Progenitor cell of endocrine pancreas (in vitro differentiated cells): Measurements from ENCODE around the gene SMPD3. TPM values are rescaled to one million over a fixed set of nuclear protein-coding genes. Genes with fewer than 3 reads are reported as not detected.

ENCODE experiments used
- DNase-seq: peaks from one replicate; pipeline ENCODE4 v3.0.0; 2021; ENCODE audit warnings: low spot score; ENCODE audit not compliant: unreplicated experiment
- H3K27ac Mint-ChIP-seq: 2 replicates; pipeline ENCODE4 v1.8.0; 2021; ENCODE audit warnings: mild to moderate bottlenecking, moderate library complexity, mixed read lengths
- H3K27me3 Mint-ChIP-seq: 2 replicates; pipeline ENCODE4 v1.8.0; 2021; ENCODE audit warnings: mixed read lengths
- H3K36me3 Mint-ChIP-seq: 2 replicates; pipeline ENCODE4 v1.8.0; 2022; ENCODE audit warnings: mixed read lengths; ENCODE audit not compliant: insufficient read depth
- H3K4me1 Mint-ChIP-seq: 2 replicates; pipeline ENCODE4 v1.8.0; 2021; ENCODE audit warnings: low read depth, mixed read lengths
- H3K4me3 Mint-ChIP-seq: 2 replicates; pipeline ENCODE4 v1.8.0; 2021; ENCODE audit warnings: low read depth, mild to moderate bottlenecking, moderate library complexity, mixed read lengths
- H3K9me3 Mint-ChIP-seq: 2 replicates; pipeline ENCODE4 v1.8.0; 2021; ENCODE audit warnings: low read depth, mixed read lengths
- CTCF ChIP-seq: fragments of 200-600 bp; sonication (generic); IDR thresholded peaks from one replicate; pipeline ENCODE4 v1.5.0; 2021; ENCODE audit warnings: antibody characterized with exemption, mild to moderate bottlenecking; ENCODE audit not compliant: unreplicated experiment
- total RNA-seq: library from RNA; stranded (reverse); gene quantifications from 2 replicates; pipeline ENCODE4 v1.2.1, GENCODE V29; 2021

The SMPD3 gene
- total RNA-seq, 1 donor from 2014 or later: 1.7 TPM

DNA sequence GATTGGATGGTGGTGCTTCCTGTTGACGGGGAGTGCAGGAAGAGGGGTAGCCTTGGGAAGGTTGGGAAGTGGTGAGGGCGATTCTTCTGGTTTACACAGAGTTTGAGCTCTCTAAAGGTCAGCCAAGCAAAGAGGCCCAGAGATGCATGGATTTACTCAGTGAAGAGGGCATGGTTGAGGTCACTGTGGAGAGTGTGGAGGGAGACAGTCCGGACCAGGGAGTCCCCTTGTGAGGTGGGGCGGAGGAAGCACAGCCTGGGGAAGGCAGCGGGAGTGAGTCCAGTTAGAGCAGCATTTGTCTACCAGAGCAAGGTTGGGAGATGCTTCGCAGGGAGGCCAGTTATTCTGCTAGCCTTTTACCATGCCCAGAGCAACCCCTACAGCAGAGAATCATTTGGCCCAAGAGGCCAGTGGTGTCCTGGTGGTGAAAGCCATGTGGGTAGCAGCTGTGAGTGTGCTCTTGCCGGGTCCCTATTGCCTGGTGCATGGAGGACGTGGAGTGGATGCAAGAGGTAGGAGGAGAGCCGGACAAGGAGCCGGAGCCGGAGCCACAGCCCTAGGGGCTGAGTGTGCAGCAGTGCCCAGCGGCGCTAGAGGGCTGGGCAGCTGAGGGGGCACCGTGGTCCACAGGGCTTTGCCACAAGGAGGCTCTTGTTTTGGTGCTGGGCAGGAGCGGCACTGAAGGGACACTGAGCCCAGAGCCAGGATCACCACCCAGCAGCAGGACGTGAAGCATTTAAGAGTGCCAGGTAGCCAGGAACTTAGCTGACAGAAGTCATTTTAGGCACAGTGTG lies 109.8 kb downstream of the SMPD3 start:
- no peak for TF ChIP-seq CTCF
- H3K27me3 Mint-ChIP-seq: no peaks in the 10 kb centered on the region
- no peak overlapping the region for H3K27ac Mint-ChIP-seq
- H3K4me3 Mint-ChIP-seq: no peak overlapping the region
- H3K36me3 Mint-ChIP-seq: peaks cover 36% of the 10 kb centered on the region
- no peaks in the 10 kb centered on the region for H3K4me1 Mint-ChIP-seq
- H3K9me3 Mint-ChIP-seq: no peaks in the 10 kb centered on the region
- DNase-seq: no peak

DNA sequence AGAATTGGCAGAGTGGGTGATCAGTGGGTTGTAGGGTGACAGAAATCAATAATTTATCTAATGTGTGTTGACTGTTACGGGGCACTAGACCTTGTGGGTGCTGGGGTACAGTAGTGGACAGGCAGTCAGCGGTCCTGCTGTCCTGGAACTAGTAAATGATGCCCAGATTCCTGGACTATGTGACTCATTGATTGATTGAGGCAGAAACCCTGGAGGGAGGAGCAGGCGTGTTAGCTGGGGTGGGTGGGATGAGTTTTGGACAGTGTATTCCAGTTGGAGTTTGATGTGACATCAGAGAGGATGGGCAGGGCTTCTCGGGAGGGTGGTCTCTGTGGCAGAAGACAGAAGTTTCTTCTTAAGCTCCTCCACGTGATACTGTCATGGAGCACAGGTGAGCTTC lies 113.1 kb downstream of the SMPD3 start:
- peaks cover 2% of the 10 kb centered on the region for H3K4me1 Mint-ChIP-seq
- H3K4me3 Mint-ChIP-seq: no peak overlapping the region
- H3K9me3 Mint-ChIP-seq: no peaks in the 10 kb centered on the region
- H3K36me3 Mint-ChIP-seq: peaks cover 28% of the 10 kb centered on the region
- no peak overlapping the region for H3K27ac Mint-ChIP-seq
- no peaks in the 10 kb centered on the region for H3K27me3 Mint-ChIP-seq
- no peak for TF ChIP-seq CTCF
- DNase-seq: no peak

DNA sequence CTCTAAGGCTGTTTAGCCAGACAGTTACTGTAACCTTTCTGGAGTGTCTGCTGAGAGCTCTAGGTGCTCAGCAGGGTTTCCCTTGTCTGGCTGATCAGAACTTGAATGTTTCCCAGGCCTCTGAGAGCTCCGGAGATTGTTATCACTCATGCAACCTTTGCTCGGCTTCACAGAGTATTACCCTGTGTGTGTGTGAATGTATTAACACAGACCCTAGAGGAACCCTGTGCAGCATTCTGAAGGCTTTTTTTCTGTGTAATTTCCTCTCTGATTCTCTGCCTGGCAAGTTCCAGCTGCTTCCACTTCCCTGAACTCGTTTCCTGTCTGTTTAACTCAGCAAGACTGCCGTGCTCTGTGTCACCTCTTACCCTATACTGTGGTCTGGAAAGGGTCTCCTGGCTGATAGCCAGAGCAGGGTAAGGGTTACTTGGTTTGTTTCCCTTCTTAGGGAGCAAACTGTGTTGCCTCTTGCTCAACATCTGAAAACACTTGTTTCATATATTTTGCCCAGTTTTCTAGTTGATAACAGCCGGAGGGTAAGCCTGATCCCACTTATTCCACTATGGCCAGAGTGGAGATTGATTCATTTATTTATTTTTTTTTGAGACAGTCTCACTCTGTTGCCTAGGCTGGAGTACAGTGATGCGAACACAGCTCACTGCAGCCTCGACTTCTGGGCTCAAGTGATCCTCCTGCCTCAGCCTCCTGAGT lies 115.7 kb downstream of the SMPD3 start:
- Mint-ChIP-seq H3K9me3 (no peaks in the 10 kb centered on the region), H3K4me3 (no peak overlapping the region), H3K27ac (peak overlapping the region; percentile 6), H3K27me3 (no peaks in the 10 kb centered on the region), H3K4me1 (peaks cover 12% of the 10 kb centered on the region), H3K36me3 (peaks cover 16% of the 10 kb centered on the region)
- no peak for TF ChIP-seq CTCF
- DNase-seq: no peak

DNA sequence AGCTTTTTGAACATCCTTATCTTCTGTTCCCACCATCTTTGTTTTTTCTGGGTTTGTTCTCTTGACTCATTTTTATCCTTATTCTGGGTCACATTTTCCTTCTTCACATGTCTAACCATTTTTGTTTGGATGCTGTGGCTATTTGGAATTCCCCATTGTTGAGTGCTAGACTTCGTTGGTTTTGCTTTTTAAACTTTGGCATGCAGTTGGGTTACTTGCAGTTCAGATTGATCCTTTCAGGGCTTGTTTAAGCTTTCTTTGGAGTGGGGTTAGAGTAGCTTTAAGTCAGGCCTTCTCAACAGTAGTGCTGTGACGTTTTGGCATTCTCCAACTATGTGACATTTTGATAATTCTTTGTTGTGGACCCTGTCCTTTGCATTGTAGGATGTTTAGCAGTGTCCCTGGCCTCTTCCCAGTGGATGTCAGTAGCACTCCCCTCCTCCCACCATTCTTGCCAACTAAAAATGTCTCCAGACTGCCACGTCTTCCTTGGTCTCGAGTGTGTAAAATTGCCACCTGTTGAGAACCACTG lies 116.4 kb downstream of the SMPD3 start:
- Mint-ChIP-seq H3K9me3 (no peaks in the 10 kb centered on the region), H3K27ac (no peak overlapping the region), H3K4me3 (no peak overlapping the region), H3K27me3 (no peaks in the 10 kb centered on the region), H3K36me3 (peaks cover 13% of the 10 kb centered on the region), H3K4me1 (peaks cover 16% of the 10 kb centered on the region)
- DNase-seq: no peak
- TF ChIP-seq CTCF: no peak

- TF ChIP-seq CTCF: no peak
- H3K36me3 Mint-ChIP-seq: peaks cover 9% of the 10 kb centered on the region
- H3K4me1 Mint-ChIP-seq: peaks cover 16% of the 10 kb centered on the region
- DNase-seq: no peak
- H3K27ac Mint-ChIP-seq: peak overlapping the region; percentile 94
- no peaks in the 10 kb centered on the region for H3K27me3 Mint-ChIP-seq
- H3K4me3 Mint-ChIP-seq: no peak overlapping the region
- no peaks in the 10 kb centered on the region for H3K9me3 Mint-ChIP-seq
Measured at GRCh38 chr16:68328860-68329390, 119.4 kb downstream of the SMPD3 start.
